Ascending aorta (tissue), 2 donors: ENCODE measurements around the gene PDE4A. TPM values are rescaled to one million over a fixed set of nuclear protein-coding genes. Genes with fewer than 3 reads are reported as not detected.

Source experiments
- DNase-seq, 2 donors: peaks; one replicate each; pipeline ENCODE4 v3.0.0-alpha.2; 2019; ENCODE audit warnings: low spot score in 2 of 2
- H3K27ac ChIP-seq, 2 donors: fragments of 200-600 bp; sonication (generic); one replicate each; pipeline ENCODE4 v1.5.1; 2016 to 2017; ENCODE audit warnings: mild to moderate bottlenecking in 1 of 2
- H3K27me3 ChIP-seq: fragments of 200-600 bp; sonication (generic); one replicate; pipeline ENCODE4 v1.5.1; 2017
- H3K36me3 ChIP-seq, 2 donors: fragments of 200-600 bp; sonication (generic); one replicate each; pipeline ENCODE4 v1.5.1; 2016
- H3K4me1 ChIP-seq, 2 donors: fragments of 200-600 bp; sonication (generic); one replicate each; pipeline ENCODE4 v1.5.1; 2016 to 2017; ENCODE audit warnings: mild to moderate bottlenecking in 1 of 2
- H3K4me3 ChIP-seq, 2 donors: fragments of 200-600 bp; sonication (generic); one replicate each; pipeline ENCODE4 v1.5.1; 2016 to 2017; ENCODE audit warnings: mild to moderate bottlenecking in 1 of 2
- H3K9me3 ChIP-seq, 2 donors: fragments of 200-600 bp; sonication (generic); one replicate each; pipeline ENCODE4 v1.5.1; 2016
- CTCF ChIP-seq, 3 experiments: fragments of 200-600 bp in 2 of 3; fragments of 450-650 bp in 1 of 3; sonication (generic) in 2 of 3; IDR thresholded peaks; one replicate each; pipeline ENCODE4 v1.5.1; 2016 to 2019; ENCODE audit warnings: antibody characterized with exemption in 3 of 3, mild to moderate bottlenecking in 1 of 3, moderate library complexity in 1 of 3
- intact Hi-C: fragments of 100-400 bp; cut with DNase I; formaldehyde crosslinking; loops from one replicate; pipeline ENCODE4 v1.15.1; 2023
- total RNA-seq: library from RNA; depleted of rRNA; stranded (reverse); fragments of >200 nt; gene quantifications from one replicate; pipeline ENCODE4 v1.1.0, GENCODE V29; 2016

Gene PDE4A
- total RNA-seq, 1 donor from 2014 or later = 59.9 TPM

GRCh38 chr19:10427169-10427568 lies 6.8 kb downstream of the PDE4A start:
- H3K27ac ChIP-seq = no peak overlapping the region
- intact Hi-C loops = no loop called here
- no peak for TF ChIP-seq CTCF (IDR thresholded peaks at IDR 0.05)
- no peak overlapping the region for H3K4me3 ChIP-seq
- peaks cover 3% of the 10 kb centered on the region for H3K27me3 ChIP-seq
- peaks cover 0 to 13% of the 10 kb centered on the region in 2 donors for H3K4me1 ChIP-seq
- no peak for DNase-seq
- H3K36me3 ChIP-seq = no peaks in the 10 kb centered on the region
- H3K9me3 ChIP-seq = no peaks in the 10 kb centered on the region

GRCh38 chr19:10428996-10429381 lies 8.7 kb downstream of the PDE4A start:
- DNase-seq = no peak
- intact Hi-C loops = no loop called here
- Histone ChIP-seq H3K36me3 (no peaks in the 10 kb centered on the region), H3K4me1 (peaks cover 5 to 18% of the 10 kb centered on the region in 2 donors), H3K27me3 (peaks cover 3% of the 10 kb centered on the region), H3K9me3 (no peaks in the 10 kb centered on the region), H3K27ac (no peak overlapping the region), H3K4me3 (no peak overlapping the region)
- TF ChIP-seq CTCF (IDR thresholded peaks at IDR 0.05) = no peak

GRCh38 chr19:10430505-10431253 lies 10.3 kb downstream of the PDE4A start:
- TF ChIP-seq CTCF (IDR thresholded peaks at IDR 0.05) = no peak
- peak in 1 of 2 donors; percentile 71 for DNase-seq
- Histone ChIP-seq H3K27ac (peak overlapping the region; percentile 37 to 49), H3K4me3 (peak overlapping the region; percentile 77), H3K27me3 (no peaks in the 10 kb centered on the region), H3K9me3 (no peaks in the 10 kb centered on the region), H3K4me1 (peaks cover 5 to 15% of the 10 kb centered on the region in 2 donors), H3K36me3 (no peaks in the 10 kb centered on the region)
- intact Hi-C loops = no loop called here

GRCh38 chr19:10431254-10431942 lies 11.1 kb downstream of the PDE4A start:
- H3K36me3 ChIP-seq = no peaks in the 10 kb centered on the region
- peaks cover 5 to 15% of the 10 kb centered on the region in 2 donors for H3K4me1 ChIP-seq
- peak in 1 of 3 experiments; percentile 19 for TF ChIP-seq CTCF (IDR thresholded peaks at IDR 0.05)
- no peak for DNase-seq
- no peaks in the 10 kb centered on the region for H3K27me3 ChIP-seq
- H3K9me3 ChIP-seq = no peaks in the 10 kb centered on the region
- H3K4me3 ChIP-seq = peak overlapping the region; percentile 77
- H3K27ac ChIP-seq = peak overlapping the region; percentile 15 to 48
- intact Hi-C loops = no loop called here

- peaks cover 5 to 15% of the 10 kb centered on the region in 2 donors for H3K4me1 ChIP-seq
- H3K36me3 ChIP-seq = no peaks in the 10 kb centered on the region
- peak in 1 of 2 donors; percentile 81 for DNase-seq
- H3K9me3 ChIP-seq = no peaks in the 10 kb centered on the region
- H3K27me3 ChIP-seq = no peaks in the 10 kb centered on the region
- intact Hi-C loops = no loop called here
- TF ChIP-seq CTCF (IDR thresholded peaks at IDR 0.05) = no peak
- H3K4me3 ChIP-seq = peak overlapping the region; percentile 77
- H3K27ac ChIP-seq = peak overlapping the region; percentile 15 to 48
These were observed 11.8 kb downstream of the PDE4A start for GRCh38 chr19:10431943-10432735.
